HCT116 (cell line): ENCODE measurements around the gene KNDC1. TPM values are rescaled to one million over a fixed set of nuclear protein-coding genes. Genes with fewer than 3 reads are reported as not detected.

Source experiments
- ATAC-seq: fragments of 200-7000 bp; cut with Tn5 transposase; 2 replicates; pipeline ENCODE4 v1.9.1; 2020; ENCODE audit warnings: mild to moderate bottlenecking, moderate library complexity
- BruUV-seq: library from RNA; stranded (reverse); fragments of 400-500 nt; replicated peaks from 2 replicates; lab custom pipeline; 2021; lab: Mats Ljungman, UMichigan
- CTCF ChIA-PET: fragments of 300-600 bp; sonication (Branson Sonifier 250); formaldehyde crosslinking; loops from one replicate; lab custom pipeline; 2021; ENCODE audit warnings: antibody characterized with exemption; lab: Charles Lee
- POLR2A ChIA-PET: fragments of 300-600, 350-600 bp; sonication (Branson Sonifier 250); formaldehyde crosslinking; loops from one replicate; lab custom pipeline; 2021; ENCODE audit warnings: antibody characterized with exemption; lab: Charles Lee
- RAD21 ChIA-PET, 2 experiments: fragments of 300-600 bp; sonication (Branson Sonifier 250); formaldehyde crosslinking; loops; one replicate each; lab custom pipeline; 2023; ENCODE audit warnings: low total read pairs in 2 of 2; ENCODE audit not compliant: uncharacterized antibody in 2 of 2, unreplicated experiment in 2 of 2, low non-redundant PET in 1 of 2; lab: Charles Lee
- DNase-seq: peaks from one replicate; pipeline ENCODE4 v3.0.0-alpha.2; 2010; ENCODE audit warnings: low read depth, low spot score
- H2AFZ ChIP-seq: fragments of 200-600 bp; shearing (Covaris generic), sonication (generic); 2 replicates; pipeline ENCODE4 v1.6.1; 2017; ENCODE audit warnings: low read depth, mixed run types, mixed read lengths, antibody characterized with exemption, low read length; ENCODE audit not compliant: poor library complexity, severe bottlenecking
- H3K27ac ChIP-seq: 2 replicates; pipeline ENCODE4 v1.5.1; 2012; ENCODE audit warnings: low read depth, low read length
- H3K27me3 ChIP-seq: fragments of 200-600 bp; sonication (generic); 2 replicates; pipeline ENCODE4 v1.6.1; 2016; ENCODE audit warnings: mixed run types, low read length, mixed read lengths; ENCODE audit not compliant: insufficient read depth
- H3K36me3 ChIP-seq, 2 experiments: fragments of 200-500 bp in 1 of 2; fragments of 200-600 bp in 1 of 2; sonication (Bioruptor generic) in 1 of 2; sonication (generic) in 1 of 2; 2 replicates each; pipeline versions ENCODE4 v1.5.1 to v1.6.1; 2014 to 2016; ENCODE audit warnings: low read length in 2 of 2, inconsistent platforms in 1 of 2, mixed read lengths in 1 of 2, mixed run types in 1 of 2; ENCODE audit not compliant: insufficient read depth in 2 of 2, control insufficient read depth in 1 of 2
- H3K4me1 ChIP-seq, 2 experiments: fragments of 200-600 bp in 1 of 2; sonication (generic) in 1 of 2; 2 replicates each; pipeline versions ENCODE4 v1.5.1 to v1.6.1; 2012 to 2017; ENCODE audit warnings: low read length in 2 of 2, inconsistent platforms in 1 of 2, mild to moderate bottlenecking in 1 of 2, mixed read lengths in 1 of 2, mixed run types in 1 of 2, moderate library complexity in 1 of 2; ENCODE audit not compliant: insufficient read depth in 2 of 2, control insufficient read depth in 1 of 2
- H3K4me2 ChIP-seq: fragments of 200-600 bp; sonication (generic); 2 replicates; pipeline ENCODE4 v1.6.1; 2017; ENCODE audit warnings: mixed run types, low read length, mixed read lengths
- H3K4me3 ChIP-seq, 2 experiments: fragments of 200-600 bp in 1 of 2; sonication (generic) in 1 of 2; replicated peaks in 1 of 2; 2 replicates each; pipeline ENCODE4 v1.5.1; 2011 to 2016; ENCODE audit warnings: low read length in 2 of 2, control low read depth in 1 of 2, low read depth in 1 of 2, mild to moderate bottlenecking in 1 of 2, mixed read lengths in 1 of 2, mixed run types in 1 of 2
- H3K79me2 ChIP-seq: fragments of 200-600 bp; sonication (generic); 2 replicates; pipeline ENCODE4 v1.6.1; 2017; ENCODE audit warnings: mild to moderate bottlenecking, mixed run types, low read length, moderate library complexity, mixed read lengths; ENCODE audit not compliant: insufficient read depth
- H3K9ac ChIP-seq: fragments of 200-600 bp; sonication (generic); 2 replicates; pipeline ENCODE4 v1.6.1; 2016; ENCODE audit warnings: low read length, mixed read lengths
- H3K9me2 ChIP-seq: fragments of 200-600 bp; sonication (generic), shearing (Covaris generic); 2 replicates; pipeline ENCODE4 v1.6.1; 2017; ENCODE audit warnings: mixed run types, mild to moderate bottlenecking, moderate library complexity; ENCODE audit not compliant: insufficient read depth
- H3K9me3 ChIP-seq, 2 experiments: fragments of 200-500 bp in 1 of 2; fragments of 200-600 bp in 1 of 2; sonication (Bioruptor generic) in 1 of 2; sonication (generic) in 1 of 2; 2 replicates each; pipeline ENCODE4 v1.6.1; 2014 to 2017; ENCODE audit warnings: low read length in 2 of 2, mixed read lengths in 2 of 2, inconsistent platforms in 1 of 2, low read depth in 1 of 2, mild to moderate bottlenecking in 1 of 2, mixed run types in 1 of 2, moderate library complexity in 1 of 2; ENCODE audit not compliant: control insufficient read depth in 1 of 2, insufficient read depth in 1 of 2
- H4K20me1 ChIP-seq: fragments of 200-600 bp; sonication (generic), shearing (Covaris generic); 2 replicates; pipeline ENCODE4 v1.6.1; 2017; ENCODE audit warnings: mixed run types, mild to moderate bottlenecking, moderate library complexity; ENCODE audit not compliant: insufficient read depth
- CBX3 ChIP-seq: IDR thresholded peaks from 2 replicates; pipeline ENCODE4 v1.6.1; 2012; ENCODE audit warnings: low read depth
- CEBPB ChIP-seq: IDR thresholded peaks from 2 replicates; pipeline ENCODE4 v1.6.1; 2012; ENCODE audit warnings: low read depth
- EGR1 ChIP-seq: IDR thresholded peaks from 2 replicates; pipeline ENCODE4 v1.6.1; 2012; ENCODE audit warnings: low read depth
- EZH2 ChIP-seq: fragments of 200-600 bp; sonication (generic); IDR thresholded peaks from 2 replicates; pipeline ENCODE4 v1.6.1; 2017; ENCODE audit warnings: antibody characterized with exemption, mixed run types
- EZH2phosphoT487 ChIP-seq: fragments of 200-600 bp; IDR thresholded peaks from 2 replicates; pipeline ENCODE4 v1.6.1; 2018; ENCODE audit warnings: antibody characterized with exemption, borderline replicate concordance
- FOSL1 ChIP-seq: IDR thresholded peaks from 2 replicates; pipeline ENCODE4 v1.6.1; 2012; ENCODE audit warnings: low read depth
- POLR2A ChIP-seq: IDR thresholded peaks from 2 replicates; pipeline ENCODE4 v1.7.0; 2011; ENCODE audit warnings: borderline replicate concordance; ENCODE audit not compliant: insufficient read depth, insufficient read length; ENCODE audit errors: extremely low read depth
- POLR2AphosphoS5 ChIP-seq: IDR thresholded peaks from 2 replicates; pipeline ENCODE4 v1.6.1; 2011; ENCODE audit warnings: mild to moderate bottlenecking, low read depth, low read length, moderate library complexity
- SIN3A ChIP-seq: IDR thresholded peaks from 2 replicates; pipeline ENCODE4 v1.6.1; 2012; ENCODE audit warnings: low read depth
- SRF ChIP-seq: IDR thresholded peaks from 2 replicates; pipeline ENCODE4 v1.6.1; 2012; ENCODE audit warnings: low read depth
- TCF7L2 ChIP-seq: IDR thresholded peaks from 2 replicates; pipeline ENCODE4 v1.7.0; 2011; ENCODE audit warnings: borderline replicate concordance, inconsistent platforms; ENCODE audit not compliant: insufficient read depth, insufficient read length; ENCODE audit errors: extremely low read depth
- YY1 ChIP-seq: IDR thresholded peaks from 2 replicates; pipeline ENCODE4 v1.6.1; 2011; ENCODE audit warnings: low read length, low read depth, moderate library complexity, mild to moderate bottlenecking; ENCODE audit not compliant: insufficient replicate concordance; ENCODE audit errors: extremely low read depth
- ZFX ChIP-seq: fragments of 450-650 bp; IDR thresholded peaks from 2 replicates; pipeline ENCODE4 v1.6.1; 2017
- ZNF274 ChIP-seq: fragments of 200-500 bp; sonication (Bioruptor generic); IDR thresholded peaks from 2 replicates; pipeline ENCODE4 v1.6.1; 2014; ENCODE audit warnings: mild to moderate bottlenecking, low read depth, low read length, inconsistent platforms
- intact Hi-C: fragments of 100-400 bp; cut with micrococcal nuclease; formaldehyde crosslinking; loops from 2 replicates; pipeline ENCODE4 v1.10.0; 2022
- total RNA-seq: library from RNA; stranded (reverse); gene quantifications from one replicate; pipeline ENCODE4 v1.2.1, GENCODE V29; 2021; ENCODE audit not compliant: unreplicated experiment
- TF ChIP-seq, protein P1 (sequence below): IDR thresholded peaks from 2 replicates; pipeline ENCODE4 v1.6.1; 2012; ENCODE audit warnings: low read depth
- TF ChIP-seq, protein P2 (sequence below): IDR thresholded peaks from 2 replicates; pipeline ENCODE4 v1.6.1; 2011; ENCODE audit warnings: mild to moderate bottlenecking, low read length, moderate library complexity; ENCODE audit not compliant: insufficient replicate concordance; ENCODE audit errors: extremely low read depth
- TF ChIP-seq, protein P3 (sequence below): IDR thresholded peaks from 2 replicates; pipeline ENCODE4 v1.6.1; 2012

KNDC1 gene
- total RNA-seq, 1 experiment from 2014 or later, result 3.6 TPM

DNA sequence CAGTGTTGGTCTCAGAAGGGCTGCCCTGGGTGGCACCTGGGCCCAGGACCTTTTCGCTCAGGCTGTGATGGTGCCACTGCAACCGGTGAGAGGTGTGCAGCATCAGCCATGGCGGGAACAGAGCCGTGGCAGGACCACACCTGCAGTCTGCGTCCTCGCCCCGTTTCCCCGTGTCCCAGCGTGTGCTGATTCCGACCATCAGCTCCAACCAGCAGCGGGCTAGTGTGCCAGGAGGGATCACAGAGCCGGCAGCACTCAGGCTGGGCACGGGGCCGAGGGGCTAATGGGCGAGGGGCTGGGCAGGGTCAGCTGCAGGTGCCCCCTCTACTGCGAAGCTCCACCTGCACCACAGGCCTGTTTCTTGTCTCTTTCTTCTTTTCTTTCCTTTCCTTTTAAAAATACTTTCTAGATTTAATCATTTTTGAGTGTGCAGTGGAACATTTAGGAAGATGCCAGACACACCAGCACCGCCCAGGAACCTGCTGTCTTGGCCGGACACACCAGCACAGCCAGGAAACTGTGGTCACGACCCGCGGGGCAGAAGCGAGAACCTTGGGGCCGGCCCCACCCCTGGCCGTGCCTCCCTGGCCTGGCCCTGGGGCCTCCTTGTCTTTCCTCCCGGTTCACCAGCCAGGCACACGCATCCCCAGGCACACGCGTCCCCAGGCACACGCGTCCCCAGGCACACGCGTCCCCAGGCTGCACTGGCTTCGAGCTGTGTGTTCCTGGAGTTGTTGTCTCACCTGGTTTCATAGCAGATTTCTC, 37.7 kb upstream of the KNDC1 start (continued):
- TF ChIP-seq EZH2phosphoT487 (no peak), ZNF274 (no peak), CBX3 (no peak)

DNA sequence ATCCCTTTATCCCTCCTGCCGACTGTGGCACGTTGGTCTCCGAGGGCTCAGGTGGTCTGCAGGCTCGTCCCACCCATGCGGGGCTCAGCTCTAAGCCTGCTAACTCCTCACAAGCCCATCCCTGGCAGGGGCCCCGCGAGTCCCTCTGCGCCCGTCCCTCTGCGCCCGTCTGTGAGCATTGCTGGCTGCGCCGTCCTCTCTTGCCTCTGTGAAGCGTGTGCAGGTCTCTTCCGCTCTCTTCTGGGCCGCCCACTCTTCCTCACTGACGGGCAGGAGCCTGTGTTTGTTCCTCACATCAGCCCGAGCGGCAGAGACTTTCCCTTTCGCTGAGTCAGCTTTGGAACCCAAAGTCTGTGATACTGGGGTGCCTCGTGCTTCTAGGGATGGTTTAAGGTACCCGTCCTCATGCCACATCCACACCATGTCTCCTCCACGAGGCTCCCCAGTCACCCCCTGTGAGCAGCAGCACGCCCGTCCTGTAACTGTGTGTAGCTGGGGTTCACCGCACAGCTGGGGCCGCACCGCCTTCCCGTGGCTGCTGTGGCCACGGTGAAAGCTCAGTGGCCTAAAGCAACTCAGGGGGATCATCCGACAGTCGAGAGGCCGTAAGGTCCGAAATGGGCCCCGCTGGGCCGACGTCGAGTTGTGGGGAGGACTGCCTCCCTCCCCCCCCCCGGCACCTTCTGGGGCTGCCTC, 36.8 kb upstream of the KNDC1 start:
- H2AFZ ChIP-seq, result no peak overlapping the region
- no peak overlapping the region for H3K9ac ChIP-seq
- no peaks in the 10 kb centered on the region for H3K36me3 ChIP-seq
- no peaks in the 10 kb centered on the region for H3K27me3 ChIP-seq
- H3K4me1 ChIP-seq, result peaks cover 0 to 4% of the 10 kb centered on the region in 2 experiments; a peak in 2 of 4 replicates
- no peaks in the 10 kb centered on the region for H3K79me2 ChIP-seq
- no peak overlapping the region for H3K27ac ChIP-seq
- no TSS peak for BruUV-seq
- intact Hi-C loops, result no loop called here
- H4K20me1 ChIP-seq, result no peaks in the 10 kb centered on the region
- RAD21 ChIA-PET, result no interaction called here
- DNase-seq (no peak), ATAC-seq (no peak)
- no peaks in the 10 kb centered on the region for H3K9me2 ChIP-seq
- H3K4me3 ChIP-seq, result no peak overlapping the region
- POLR2A ChIA-PET, result no interaction called here
- no peaks in the 10 kb centered on the region; a peak in 1 of 4 replicates for H3K9me3 ChIP-seq
- CTCF ChIA-PET, result no interaction called here
- no peak overlapping the region for H3K4me2 ChIP-seq
- TF ChIP-seq, protein P1, sequence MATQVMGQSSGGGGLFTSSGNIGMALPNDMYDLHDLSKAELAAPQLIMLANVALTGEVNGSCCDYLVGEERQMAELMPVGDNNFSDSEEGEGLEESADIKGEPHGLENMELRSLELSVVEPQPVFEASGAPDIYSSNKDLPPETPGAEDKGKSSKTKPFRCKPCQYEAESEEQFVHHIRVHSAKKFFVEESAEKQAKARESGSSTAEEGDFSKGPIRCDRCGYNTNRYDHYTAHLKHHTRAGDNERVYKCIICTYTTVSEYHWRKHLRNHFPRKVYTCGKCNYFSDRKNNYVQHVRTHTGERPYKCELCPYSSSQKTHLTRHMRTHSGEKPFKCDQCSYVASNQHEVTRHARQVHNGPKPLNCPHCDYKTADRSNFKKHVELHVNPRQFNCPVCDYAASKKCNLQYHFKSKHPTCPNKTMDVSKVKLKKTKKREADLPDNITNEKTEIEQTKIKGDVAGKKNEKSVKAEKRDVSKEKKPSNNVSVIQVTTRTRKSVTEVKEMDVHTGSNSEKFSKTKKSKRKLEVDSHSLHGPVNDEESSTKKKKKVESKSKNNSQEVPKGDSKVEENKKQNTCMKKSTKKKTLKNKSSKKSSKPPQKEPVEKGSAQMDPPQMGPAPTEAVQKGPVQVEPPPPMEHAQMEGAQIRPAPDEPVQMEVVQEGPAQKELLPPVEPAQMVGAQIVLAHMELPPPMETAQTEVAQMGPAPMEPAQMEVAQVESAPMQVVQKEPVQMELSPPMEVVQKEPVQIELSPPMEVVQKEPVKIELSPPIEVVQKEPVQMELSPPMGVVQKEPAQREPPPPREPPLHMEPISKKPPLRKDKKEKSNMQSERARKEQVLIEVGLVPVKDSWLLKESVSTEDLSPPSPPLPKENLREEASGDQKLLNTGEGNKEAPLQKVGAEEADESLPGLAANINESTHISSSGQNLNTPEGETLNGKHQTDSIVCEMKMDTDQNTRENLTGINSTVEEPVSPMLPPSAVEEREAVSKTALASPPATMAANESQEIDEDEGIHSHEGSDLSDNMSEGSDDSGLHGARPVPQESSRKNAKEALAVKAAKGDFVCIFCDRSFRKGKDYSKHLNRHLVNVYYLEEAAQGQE, result no peak
- TF ChIP-seq FOSL1 (no peak), TCF7L2 (no peak), EGR1 (no peak), CEBPB (no peak), CBX3 (no peak), SIN3A (no peak), EZH2phosphoT487 (no peak), YY1 (no peak), POLR2AphosphoS5 (no peak), EZH2 (no peak), SRF (no peak), POLR2A (no peak), ZFX (no peak)
- TF ChIP-seq, protein P2, sequence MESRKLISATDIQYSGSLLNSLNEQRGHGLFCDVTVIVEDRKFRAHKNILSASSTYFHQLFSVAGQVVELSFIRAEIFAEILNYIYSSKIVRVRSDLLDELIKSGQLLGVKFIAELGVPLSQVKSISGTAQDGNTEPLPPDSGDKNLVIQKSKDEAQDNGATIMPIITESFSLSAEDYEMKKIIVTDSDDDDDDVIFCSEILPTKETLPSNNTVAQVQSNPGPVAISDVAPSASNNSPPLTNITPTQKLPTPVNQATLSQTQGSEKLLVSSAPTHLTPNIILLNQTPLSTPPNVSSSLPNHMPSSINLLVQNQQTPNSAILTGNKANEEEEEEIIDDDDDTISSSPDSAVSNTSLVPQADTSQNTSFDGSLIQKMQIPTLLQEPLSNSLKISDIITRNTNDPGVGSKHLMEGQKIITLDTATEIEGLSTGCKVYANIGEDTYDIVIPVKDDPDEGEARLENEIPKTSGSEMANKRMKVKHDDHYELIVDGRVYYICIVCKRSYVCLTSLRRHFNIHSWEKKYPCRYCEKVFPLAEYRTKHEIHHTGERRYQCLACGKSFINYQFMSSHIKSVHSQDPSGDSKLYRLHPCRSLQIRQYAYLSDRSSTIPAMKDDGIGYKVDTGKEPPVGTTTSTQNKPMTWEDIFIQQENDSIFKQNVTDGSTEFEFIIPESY, result no peak
- TF ChIP-seq, protein P3, sequence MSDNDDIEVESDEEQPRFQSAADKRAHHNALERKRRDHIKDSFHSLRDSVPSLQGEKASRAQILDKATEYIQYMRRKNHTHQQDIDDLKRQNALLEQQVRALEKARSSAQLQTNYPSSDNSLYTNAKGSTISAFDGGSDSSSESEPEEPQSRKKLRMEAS, result no peak
